ENCODE data around the gene NFX1.
"Not testable (repeated sequence)": the region's sequence is repeated elsewhere in the genome, so short reads cannot be mapped to it uniquely, and the experiment has no call there.

Gene NFX1

GRCh38 chr9:33366979-33367480, 76.7 kb downstream of the NFX1 start:
- DNase-seq = no peak

- DNase-seq = no peak
Observed at GRCh38 chr9:33372900-33373299, 82.6 kb downstream of the NFX1 start.

- DNase-seq = no peak
Observed at GRCh38 chr9:33374190-33374589, 83.9 kb downstream of the NFX1 start.

GRCh38 chr9:33374634-33375237, 84.4 kb downstream of the NFX1 start:
- DNase-seq = peak; percentile 79

GRCh38 chr9:33375238-33375840, 85.0 kb downstream of the NFX1 start:
- DNase-seq = peak; percentile 3

- DNase-seq = no peak
Observed at GRCh38 chr9:33375841-33376321, 85.6 kb downstream of the NFX1 start.

GRCh38 chr9:33377089-33377715, 86.9 kb downstream of the NFX1 start:
- no peak for DNase-seq

GRCh38 chr9:33378121-33378795, 87.9 kb downstream of the NFX1 start:
- no peak for DNase-seq

- no peak for DNase-seq
Observed at GRCh38 chr9:33379666-33380389, 89.5 kb downstream of the NFX1 start.

GRCh38 chr9:33380390-33381094, 90.2 kb downstream of the NFX1 start:
- no peak for DNase-seq

GRCh38 chr9:33381231-33381791, 91.0 kb downstream of the NFX1 start:
- no peak for DNase-seq

GRCh38 chr9:33382397-33382796, 92.1 kb downstream of the NFX1 start:
- DNase-seq = not testable (repeated sequence)

GRCh38 chr9:33383396-33383795, 93.1 kb downstream of the NFX1 start:
- DNase-seq = not testable (repeated sequence)

- not testable (repeated sequence) for DNase-seq
Observed at GRCh38 chr9:33385536-33385935, 95.2 kb downstream of the NFX1 start.

GRCh38 chr9:33385979-33386640, 95.8 kb downstream of the NFX1 start:
- DNase-seq = not testable (repeated sequence)

- DNase-seq = not testable (repeated sequence)
Observed at GRCh38 chr9:33386641-33386996, 96.3 kb downstream of the NFX1 start.

GRCh38 chr9:33386998-33387397, 96.7 kb downstream of the NFX1 start:
- not testable (repeated sequence) for DNase-seq

GRCh38 chr9:33388110-33388994, 98.0 kb downstream of the NFX1 start:
- no peak for DNase-seq

GRCh38 chr9:33391111-33391771, 100.9 kb downstream of the NFX1 start:
- peak; percentile 17 for DNase-seq

GRCh38 chr9:33392591-33393021, 102.3 kb downstream of the NFX1 start:
- DNase-seq = not testable (repeated sequence)
